IPS-18c (cell line): ENCODE results near the gene FOXN3.

Experiments used
- H3K4me3 ChIP-seq: 2 replicates; pipeline ENCODE4 v1.7.0; 2013; ENCODE audit warnings: low read depth, mild to moderate bottlenecking, low read length, moderate library complexity; ENCODE audit not compliant: insufficient read depth
- H3K9me3 ChIP-seq: one replicate; pipeline ENCODE4 v1.6.1; 2013; ENCODE audit warnings: mild to moderate bottlenecking, low read length, moderate library complexity; ENCODE audit not compliant: control insufficient read depth, insufficient read depth

The FOXN3 gene

DNA sequence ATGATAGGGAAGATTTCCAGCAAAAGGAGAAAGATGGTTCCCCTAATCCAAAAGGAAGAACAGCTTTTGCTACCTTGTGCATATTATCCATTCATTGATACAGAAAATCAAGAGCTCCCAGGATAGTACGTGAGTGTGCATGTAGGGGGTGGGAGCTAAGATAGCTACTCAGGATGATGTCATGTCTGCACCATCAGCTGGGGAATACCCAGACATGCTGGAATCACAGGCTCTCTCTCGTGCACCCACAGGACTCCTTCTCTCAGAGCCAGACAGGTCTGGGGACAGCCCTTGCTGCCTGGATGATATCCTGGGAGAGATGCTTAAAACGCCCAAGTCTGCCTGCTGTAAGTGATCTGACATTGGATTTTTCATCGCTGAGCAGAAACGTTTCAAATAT lies 38.9 kb downstream of the FOXN3 start:
- Histone ChIP-seq H3K4me3 (no peak overlapping the region), H3K9me3 (no peaks in the 10 kb centered on the region)

DNA sequence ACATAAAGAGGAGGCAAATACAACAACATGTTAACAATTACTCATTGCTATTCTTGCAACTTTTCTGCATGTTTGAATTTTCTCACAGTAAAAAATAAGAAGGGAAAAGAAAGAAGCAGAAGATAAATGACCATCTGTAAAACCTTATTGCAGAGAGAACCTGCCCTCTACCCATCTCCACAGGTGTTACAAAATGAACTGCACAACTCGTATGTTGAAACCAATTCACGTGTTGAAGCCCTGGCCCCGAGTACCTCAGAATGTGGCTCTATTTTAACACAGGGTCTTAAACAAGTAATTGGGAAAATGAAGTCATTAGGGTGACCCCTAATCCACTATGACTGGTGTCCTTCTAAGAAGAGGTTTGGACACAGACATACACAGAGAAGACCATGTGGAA lies 39.5 kb downstream of the FOXN3 start:
- Histone ChIP-seq H3K9me3 (no peaks in the 10 kb centered on the region), H3K4me3 (no peak overlapping the region)

DNA sequence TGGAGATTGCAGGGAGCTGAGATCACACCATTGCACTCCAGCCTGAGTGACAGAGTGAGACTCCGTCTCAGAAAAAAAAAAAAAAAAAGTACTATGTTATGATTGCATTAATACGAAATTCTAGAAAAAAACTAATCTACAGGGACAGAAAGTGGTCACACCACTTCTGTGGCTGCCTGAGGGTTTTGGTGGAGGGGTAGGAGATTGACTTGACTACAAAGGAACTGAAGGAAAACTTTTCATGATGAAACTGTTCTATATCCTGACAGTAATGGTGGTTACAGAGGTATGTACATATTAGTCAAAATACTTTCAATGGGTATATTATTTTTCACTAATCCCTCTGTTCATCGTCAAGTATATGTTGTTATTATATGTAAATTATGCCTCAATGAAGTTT lies 42.1 kb downstream of the FOXN3 start:
- H3K4me3 ChIP-seq = no peak overlapping the region
- H3K9me3 ChIP-seq = no peaks in the 10 kb centered on the region

DNA sequence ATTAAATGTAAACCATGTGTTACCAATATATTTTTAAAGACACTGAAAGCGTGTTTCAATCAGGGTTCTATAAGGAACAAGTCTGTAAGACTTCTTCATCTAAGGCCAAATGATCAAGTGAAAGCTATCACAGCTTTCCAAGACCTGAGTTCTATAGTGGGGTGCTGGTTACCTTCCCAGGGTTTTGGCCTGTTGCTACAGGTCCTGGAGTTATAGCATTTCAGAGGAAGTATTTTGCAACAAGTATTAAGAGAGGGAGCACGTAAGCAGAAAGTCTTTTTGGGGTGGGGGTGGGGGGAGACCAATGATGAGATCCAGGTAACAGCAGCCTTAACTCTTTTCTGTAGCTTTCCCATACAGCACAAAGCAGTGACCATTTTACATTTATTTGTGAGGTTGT lies 43.8 kb downstream of the FOXN3 start:
- H3K9me3 ChIP-seq = no peaks in the 10 kb centered on the region
- no peak overlapping the region for H3K4me3 ChIP-seq

DNA sequence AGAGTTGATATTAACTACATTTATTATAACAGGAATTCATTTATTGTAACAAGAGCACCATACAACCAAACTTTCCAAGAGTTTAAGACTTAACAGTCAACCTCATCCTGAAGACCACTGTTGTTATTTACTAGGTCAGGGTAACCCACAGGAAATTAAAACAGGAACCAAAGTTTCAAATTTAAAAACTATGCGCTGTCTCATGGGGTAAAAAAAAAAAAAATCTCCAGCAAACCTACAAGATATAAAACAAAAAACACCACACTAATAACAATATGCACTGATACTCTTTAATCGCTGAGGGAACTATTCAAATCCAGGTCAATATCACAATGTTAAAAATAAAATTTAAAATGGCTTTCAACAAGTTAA lies 44.5 kb downstream of the FOXN3 start:
- no peak overlapping the region for H3K4me3 ChIP-seq
- H3K9me3 ChIP-seq = no peaks in the 10 kb centered on the region

DNA sequence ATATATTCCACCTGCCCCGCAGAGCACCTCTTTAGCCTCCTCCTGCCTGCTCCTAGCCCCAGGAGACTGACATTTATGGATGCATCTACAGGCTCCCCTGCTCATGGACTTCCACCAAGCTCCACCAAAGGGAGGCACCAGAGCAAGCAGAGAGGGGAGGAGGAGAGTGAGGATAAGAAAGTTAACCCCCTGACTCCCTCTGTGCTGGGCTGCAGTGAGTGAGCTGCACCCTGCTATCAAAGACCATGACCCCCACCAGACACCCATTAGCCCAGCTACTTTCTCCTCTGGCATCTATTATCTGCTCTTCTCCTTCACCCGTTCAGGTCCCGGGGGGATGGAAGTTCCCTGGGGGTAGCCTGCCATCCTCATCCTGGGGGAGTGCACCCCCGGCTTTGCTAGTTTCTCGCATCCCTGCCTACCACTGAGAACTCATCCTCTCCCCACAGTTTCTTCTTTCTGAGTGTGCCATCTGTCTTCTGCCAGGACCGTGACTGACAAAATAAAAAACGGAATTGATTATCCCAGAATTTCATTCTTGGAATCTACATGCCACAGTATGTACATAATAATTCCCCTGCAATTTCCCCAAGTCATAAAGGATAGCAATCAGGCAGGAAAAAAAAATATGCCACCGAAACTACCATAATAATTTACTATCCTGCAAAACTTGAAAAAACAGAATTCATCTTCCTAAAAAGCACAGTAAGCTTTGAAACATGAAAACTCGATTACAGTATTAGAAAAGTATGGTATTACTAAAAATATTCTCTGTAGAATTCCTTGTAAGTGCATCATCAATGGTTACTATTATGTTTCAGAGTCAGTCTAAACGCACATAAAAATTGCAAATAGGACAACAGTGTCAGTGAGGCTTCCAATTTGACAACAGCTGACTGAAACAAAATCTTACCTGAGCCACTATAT lies 45.2 kb downstream of the FOXN3 start:
- H3K4me3 ChIP-seq = no peak overlapping the region
- no peaks in the 10 kb centered on the region for H3K9me3 ChIP-seq

DNA sequence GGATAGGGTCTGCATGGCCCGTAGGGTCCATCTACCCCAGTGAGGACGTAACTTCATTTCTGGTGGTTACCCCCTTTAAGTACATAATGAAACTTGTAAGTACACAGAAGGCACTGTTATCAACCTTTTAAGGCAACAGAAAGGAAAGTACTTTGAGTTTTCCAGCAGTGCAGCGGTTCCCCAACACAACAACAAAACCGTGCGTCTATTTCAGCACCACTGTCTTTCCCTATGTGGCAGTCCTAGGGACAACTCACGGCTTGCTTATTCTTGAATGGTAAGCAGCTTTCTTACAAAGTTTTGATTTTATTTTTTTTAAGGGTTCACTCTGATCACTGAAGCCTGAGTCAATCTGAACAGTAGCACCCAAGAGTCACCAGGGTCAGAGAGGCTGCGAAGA lies 46.3 kb downstream of the FOXN3 start:
- no peaks in the 10 kb centered on the region for H3K9me3 ChIP-seq
- H3K4me3 ChIP-seq = no peak overlapping the region

DNA sequence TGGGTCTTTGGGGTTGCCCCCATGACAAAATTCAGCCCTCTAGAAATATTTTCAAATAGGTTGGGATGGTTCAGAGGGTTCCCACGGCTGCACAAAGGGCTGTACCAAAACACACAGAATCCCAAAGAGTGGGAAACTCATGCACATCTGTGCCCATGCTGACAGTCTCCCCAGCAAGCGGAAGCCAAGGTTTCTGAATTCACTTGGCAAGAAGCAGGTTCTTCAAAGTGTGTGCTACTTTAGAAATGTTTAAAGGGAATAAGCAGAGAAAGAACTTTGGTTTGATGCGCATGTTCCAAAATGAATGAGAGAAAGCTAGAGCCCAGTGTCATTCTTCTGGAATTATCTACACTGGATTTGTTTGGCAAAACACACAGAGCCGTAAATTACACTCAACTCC lies 46.7 kb downstream of the FOXN3 start:
- Histone ChIP-seq H3K9me3 (no peaks in the 10 kb centered on the region), H3K4me3 (no peak overlapping the region)

DNA sequence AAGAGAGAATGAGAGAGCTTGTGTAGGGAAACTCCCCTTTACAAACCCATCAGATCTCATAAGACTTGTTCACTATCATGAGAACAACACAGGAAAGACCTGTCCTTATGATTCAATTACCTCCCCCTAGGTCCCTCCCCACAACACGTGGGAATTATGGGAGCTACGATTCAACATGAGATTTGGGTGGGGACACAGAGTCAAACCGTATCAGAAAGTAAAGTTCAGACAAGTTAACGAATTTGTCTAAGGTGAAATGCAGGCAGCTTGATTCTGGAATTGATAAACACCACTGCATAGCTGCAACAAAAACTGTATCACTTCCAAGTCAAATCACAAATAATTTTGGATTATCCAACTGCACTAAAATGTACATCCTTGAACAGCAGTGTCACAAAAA lies 47.4 kb downstream of the FOXN3 start:
- H3K9me3 ChIP-seq = no peaks in the 10 kb centered on the region

DNA sequence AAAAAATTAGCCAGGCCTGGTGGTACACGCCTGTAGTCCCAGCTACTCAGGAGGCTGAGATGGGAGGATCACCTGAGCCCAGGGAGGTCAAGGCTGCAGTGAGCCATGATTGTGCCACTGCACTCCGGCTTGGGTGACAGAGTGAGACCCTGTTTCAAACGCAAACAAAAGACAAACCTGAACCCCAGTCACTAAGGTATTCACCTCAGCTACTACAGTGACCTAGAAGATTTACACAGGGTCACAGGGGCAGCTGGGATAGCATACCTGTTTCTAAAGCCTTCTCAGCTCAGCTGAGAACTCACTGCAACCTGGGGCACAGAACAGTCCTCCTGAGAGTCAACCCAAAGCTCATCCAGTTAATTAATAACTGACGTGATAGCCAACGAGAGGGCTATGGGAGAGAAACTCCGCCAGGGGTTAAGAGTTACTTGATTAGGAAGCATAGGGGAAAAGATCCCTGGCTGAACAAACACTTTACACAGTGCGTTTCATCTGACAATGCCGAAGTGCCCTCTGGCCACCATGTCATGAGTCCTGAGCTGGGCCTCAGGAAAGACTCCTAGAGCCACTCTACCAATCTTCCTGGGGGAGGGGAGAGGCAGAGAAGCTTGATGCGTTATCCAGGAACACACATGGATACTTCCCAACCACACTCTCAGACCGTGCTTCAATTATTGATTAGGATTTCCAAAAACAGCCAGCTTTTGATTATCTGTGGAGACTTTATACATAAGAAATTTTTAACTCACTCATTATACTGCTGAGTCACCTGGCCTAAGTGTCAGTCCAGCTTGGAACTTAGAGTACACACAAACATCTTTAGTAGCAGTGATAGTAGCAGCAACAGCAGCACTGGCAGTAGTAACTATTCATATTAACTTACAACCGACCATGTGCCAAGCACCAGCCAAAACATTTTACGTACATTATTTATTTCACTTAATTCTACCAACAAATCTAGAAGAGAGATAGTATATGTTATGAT lies 48.2 kb downstream of the FOXN3 start:
- H3K9me3 ChIP-seq = no peaks in the 10 kb centered on the region
- no peak overlapping the region for H3K4me3 ChIP-seq

More for the DNA sequence above, 47.4 kb downstream of the FOXN3 start:
- no peak overlapping the region for H3K4me3 ChIP-seq

DNA sequence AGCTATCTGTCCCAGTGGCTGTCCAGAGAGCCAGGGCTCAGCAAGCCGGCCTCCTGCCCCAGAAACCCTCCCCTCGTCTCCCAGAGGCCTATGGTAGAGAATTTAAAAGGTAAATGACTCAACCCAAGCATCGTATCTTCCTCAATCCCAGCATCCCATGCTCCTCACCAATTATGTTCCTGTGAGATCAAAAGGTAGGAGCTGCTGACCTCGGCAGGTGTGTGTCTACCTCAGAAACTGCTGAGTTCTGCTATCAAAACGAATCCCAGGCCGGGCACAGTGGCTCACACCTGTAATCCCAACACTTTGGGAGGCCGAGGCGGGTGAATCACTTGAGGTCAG lies 49.3 kb downstream of the FOXN3 start:
- Histone ChIP-seq H3K9me3 (no peaks in the 10 kb centered on the region), H3K4me3 (no peak overlapping the region)

DNA sequence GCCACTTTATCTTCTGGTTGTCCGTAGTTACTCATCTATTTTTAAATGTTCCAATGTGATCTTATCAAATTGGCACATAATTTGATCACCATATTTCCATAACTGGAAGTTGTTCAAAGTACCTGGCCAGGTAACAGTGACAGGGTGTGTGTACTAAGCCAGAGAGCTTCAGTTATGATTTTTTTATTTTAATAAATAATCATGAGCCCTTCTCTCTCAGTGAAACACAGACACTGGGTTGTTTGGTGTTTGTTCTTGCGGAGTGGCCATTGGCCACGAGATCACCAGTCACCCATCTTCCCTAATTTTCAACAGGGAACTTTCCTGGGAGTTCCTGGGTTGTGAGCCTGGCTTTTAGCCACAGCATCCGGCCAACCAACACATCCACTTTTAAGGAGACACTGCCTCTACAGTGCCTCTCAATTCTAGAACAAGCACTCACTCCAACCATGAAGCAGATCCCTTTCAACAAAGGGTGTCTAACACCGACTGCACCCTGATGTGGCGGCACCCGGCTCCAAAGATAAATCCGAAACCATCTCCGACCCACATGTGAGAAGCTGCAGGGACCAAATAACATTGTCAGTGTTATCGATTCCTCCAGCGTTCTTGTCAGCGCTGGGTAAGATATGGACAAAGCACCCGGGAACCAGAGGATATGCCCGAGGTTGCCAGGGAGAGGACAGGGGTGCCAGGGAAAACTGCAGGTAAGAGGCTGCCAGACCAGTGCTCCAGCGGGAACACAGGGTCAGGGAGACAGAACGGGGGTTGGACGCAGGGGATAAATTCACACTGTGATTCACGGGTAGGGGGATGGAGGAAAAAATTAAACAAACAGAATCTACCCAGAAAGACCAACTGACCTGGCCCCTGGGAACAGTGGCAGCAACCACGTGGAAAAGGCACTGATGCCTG lies 49.9 kb downstream of the FOXN3 start:
- Histone ChIP-seq H3K4me3 (no peak overlapping the region), H3K9me3 (no peaks in the 10 kb centered on the region)

DNA sequence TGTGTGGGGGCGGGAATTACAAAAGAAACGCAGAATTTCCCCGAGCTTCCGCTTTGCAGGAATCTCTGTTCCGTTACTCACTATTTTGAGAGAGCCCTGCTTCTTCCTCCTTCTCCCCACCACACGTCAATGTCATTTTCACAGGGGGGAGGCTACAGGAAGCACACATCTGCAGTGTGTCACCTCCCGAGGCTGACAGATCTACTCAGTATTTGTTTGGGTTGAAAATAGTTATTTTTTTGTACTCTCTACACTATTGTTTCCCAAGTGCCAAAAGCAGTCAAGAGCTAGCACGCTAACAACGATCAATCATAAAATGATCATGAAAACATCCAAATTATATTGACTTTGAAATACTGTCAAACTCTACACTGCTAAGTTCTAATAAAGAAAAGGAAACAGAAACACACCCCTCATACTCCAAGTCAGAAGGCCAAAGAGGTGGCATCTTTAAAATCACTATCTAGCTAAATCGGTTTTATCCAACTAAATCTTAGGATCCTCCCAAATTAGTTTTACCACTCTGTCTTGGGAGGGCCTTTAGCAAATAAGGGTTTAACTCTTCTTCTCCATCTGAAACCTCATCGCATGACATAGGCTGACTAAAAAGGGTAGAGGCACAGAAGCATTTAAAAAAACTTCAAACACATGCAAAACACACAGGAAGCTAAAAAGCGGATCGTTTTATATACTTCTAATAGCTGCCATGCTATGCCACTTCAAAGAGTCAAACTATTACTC lies 51.8 kb downstream of the FOXN3 start:
- no peaks in the 10 kb centered on the region for H3K9me3 ChIP-seq
- H3K4me3 ChIP-seq = no peak overlapping the region

DNA sequence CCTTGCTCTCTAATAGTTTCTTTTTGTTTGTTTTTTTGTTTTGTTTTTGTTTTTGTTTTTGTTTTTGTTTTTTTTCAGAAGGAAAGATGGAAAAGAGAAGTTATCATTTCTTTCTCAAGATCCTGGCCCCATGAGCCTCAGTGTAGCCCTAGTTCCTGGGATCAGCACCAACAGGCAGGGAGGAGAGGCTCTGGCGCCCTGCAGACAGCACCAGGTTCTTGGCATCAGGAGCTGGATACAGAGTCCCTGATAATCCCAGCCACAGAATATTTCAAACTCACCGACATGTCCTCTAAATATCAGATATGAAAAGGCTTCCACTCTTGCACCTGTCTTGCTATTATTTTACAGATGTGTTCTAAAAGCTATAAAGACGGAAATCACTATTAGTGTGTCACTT lies 52.7 kb downstream of the FOXN3 start:
- Histone ChIP-seq H3K4me3 (no peak overlapping the region), H3K9me3 (no peaks in the 10 kb centered on the region)

DNA sequence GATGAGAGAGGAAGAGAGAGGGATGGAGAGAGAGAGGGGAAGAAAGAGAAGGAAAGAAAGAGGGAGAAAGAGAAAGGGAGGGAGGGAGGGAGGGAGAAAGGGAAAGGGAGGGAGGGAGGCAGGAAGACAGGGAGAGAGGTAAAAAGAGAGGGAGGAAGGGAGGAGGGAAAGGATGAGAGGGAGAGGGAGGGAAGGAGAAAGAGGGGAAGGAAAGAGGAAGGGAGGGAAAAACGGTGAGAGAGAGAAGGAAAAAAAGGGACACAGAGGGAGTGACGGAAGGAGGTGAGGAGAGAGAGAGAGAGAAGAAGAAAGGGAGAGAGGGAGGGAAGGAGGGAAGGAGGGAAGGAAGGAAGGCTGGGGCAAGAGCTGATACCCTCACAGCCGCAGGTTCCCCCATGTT lies 56.8 kb downstream of the FOXN3 start:
- Histone ChIP-seq H3K4me3 (no peak overlapping the region), H3K9me3 (no peaks in the 10 kb centered on the region)

DNA sequence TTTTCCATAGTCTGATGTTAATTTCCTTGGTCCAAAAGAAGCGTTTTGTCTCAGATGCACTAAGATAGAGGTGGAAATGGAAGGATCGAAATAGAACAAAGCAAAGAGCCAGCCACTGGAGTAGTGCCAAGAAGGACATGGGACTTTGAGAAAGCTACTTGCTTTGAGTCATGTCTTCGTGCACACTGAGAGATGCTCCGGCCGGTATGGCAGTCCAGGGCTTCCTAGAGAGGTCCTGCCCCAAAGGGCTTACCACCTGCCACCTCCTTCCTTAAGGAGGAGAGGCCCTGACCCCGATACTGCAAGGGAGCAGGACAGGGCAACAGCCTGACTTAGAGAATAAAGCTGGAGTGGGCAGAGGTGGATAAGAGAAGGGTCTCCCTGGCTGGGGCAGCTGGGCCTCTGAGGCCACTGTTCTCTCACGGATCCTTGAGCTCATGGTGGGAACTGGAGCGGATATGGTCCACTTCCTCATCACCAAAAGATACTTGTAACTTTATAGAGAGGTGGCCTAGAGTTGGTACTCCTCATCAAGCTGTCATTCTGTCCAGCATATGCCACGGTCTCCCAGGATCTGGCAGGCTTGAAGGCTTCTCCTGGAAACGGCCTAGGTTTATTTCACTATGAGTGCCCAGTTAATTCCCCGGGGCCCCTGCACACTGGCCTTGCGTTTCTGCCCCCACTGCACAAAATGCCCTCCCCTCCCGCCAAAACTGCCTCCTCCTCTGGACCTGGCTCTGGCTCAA lies 57.4 kb downstream of the FOXN3 start:
- no peaks in the 10 kb centered on the region for H3K9me3 ChIP-seq
- H3K4me3 ChIP-seq = no peak overlapping the region
